Measurements from ENCODE around the gene GATA1.
A peak's percentile ranks its signal among the peaks of the same experiment; 100 is the strongest.

DNA sequence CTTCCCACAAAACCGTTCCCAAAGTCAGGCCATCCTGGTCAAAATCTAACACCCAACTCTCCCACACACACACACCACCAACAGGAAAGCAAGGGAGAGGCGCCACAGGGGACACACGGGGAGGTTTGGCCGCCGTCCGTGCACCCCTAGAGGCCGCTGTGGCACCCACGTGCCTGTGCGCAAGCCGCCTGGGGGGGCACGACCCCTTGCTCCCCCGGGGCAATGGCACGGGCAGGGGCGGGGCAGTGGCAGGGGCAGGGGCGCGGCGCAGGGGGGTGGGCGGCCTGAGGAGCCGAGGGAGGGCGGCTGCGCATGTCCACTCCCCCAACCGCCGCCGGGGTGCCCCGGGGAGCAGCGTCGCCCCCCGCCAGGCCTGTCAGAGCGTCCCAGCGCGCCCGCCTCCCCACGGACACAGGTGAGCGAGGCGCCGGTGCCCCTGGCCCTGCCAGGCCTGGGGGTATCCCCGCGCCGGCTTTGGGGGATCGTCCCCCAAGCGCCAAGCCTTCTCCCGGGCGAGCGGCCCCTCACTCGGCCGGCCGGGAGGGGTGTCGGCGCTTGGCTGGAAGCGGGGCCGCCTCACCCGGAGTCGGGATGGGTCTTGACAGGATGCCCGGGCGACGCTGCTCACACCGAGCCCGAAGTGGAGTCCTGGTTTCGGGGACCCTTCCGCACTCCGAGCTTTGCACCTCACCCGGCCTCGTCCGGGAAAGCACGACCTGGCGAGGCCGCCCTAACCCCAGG, 39.9 kb downstream of the GATA1 start, which contains the start of gene ERAS:
- TF ChIP-seq EZH2phosphoT487 (IDR thresholded peaks at IDR 0.05; ENCODE audit: low read length) (no peak), EZH2 (optimal IDR thresholded peaks at IDR 0.05; ENCODE audit: low read depth, low read length) (no peak)
- TF ChIP-seq, protein P1, sequence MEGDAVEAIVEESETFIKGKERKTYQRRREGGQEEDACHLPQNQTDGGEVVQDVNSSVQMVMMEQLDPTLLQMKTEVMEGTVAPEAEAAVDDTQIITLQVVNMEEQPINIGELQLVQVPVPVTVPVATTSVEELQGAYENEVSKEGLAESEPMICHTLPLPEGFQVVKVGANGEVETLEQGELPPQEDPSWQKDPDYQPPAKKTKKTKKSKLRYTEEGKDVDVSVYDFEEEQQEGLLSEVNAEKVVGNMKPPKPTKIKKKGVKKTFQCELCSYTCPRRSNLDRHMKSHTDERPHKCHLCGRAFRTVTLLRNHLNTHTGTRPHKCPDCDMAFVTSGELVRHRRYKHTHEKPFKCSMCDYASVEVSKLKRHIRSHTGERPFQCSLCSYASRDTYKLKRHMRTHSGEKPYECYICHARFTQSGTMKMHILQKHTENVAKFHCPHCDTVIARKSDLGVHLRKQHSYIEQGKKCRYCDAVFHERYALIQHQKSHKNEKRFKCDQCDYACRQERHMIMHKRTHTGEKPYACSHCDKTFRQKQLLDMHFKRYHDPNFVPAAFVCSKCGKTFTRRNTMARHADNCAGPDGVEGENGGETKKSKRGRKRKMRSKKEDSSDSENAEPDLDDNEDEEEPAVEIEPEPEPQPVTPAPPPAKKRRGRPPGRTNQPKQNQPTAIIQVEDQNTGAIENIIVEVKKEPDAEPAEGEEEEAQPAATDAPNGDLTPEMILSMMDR (IDR thresholded peaks at IDR 0.05; ENCODE audit: low read length): peak; percentile 46
